ENCODE results near the gene TUBA1B. TPM values are rescaled to one million over a fixed set of nuclear protein-coding genes. Genes with fewer than 3 reads are reported as not detected.

Gene TUBA1B
- total RNA-seq, 1 experiment from 2014 or later = 793 TPM

- DNase-seq = no peak
- Mint-ChIP-seq H3K9me3 (ENCODE audit: low read depth, unreplicated experiment) (no peaks in the 10 kb centered on the region), H3K27me3 (ENCODE audit: unreplicated experiment) (no peaks in the 10 kb centered on the region), H3K36me3 (ENCODE audit: insufficient read depth, unreplicated experiment) (peaks cover 34% of the 10 kb centered on the region), H3K4me1 (ENCODE audit: low read depth, unreplicated experiment) (peaks cover 8% of the 10 kb centered on the region), H3K27ac (ENCODE audit: unreplicated experiment) (no peak overlapping the region), H3K4me3 (ENCODE audit: low read depth, unreplicated experiment) (no peak overlapping the region)
- CTCF ChIA-PET = no interaction called here
- no peak for TF ChIP-seq CTCF (IDR thresholded peaks at IDR 0.05; ENCODE audit: unreplicated experiment)
- BruUV-seq (replicated peaks) = no TSS peak
- intact Hi-C loops (cut with micrococcal nuclease; ENCODE audit: unreplicated experiment) = loop anchor here (2.0 kb wide), 1 partner anchor 101 kb away; no protein-coding TSS in a partner anchor
Observed at GRCh38 chr12:49133590-49133989, 2.4 kb upstream of the TUBA1B start.

GRCh38 chr12:49133014-49133413, 1.8 kb upstream of the TUBA1B start:
- peaks cover 34% of the 10 kb centered on the region for H3K36me3 Mint-ChIP-seq (ENCODE audit: insufficient read depth, unreplicated experiment)
- no TSS peak for BruUV-seq (replicated peaks)
- H3K4me3 Mint-ChIP-seq (ENCODE audit: low read depth, unreplicated experiment) = peak overlapping the region; percentile 86
- no peak for TF ChIP-seq CTCF (IDR thresholded peaks at IDR 0.05; ENCODE audit: unreplicated experiment)
- H3K27ac Mint-ChIP-seq (ENCODE audit: unreplicated experiment) = no peak overlapping the region
- CTCF ChIA-PET = interaction anchor here (0.7 kb wide), 1 partner anchor 605 kb away, joined by 4 read pairs; no protein-coding TSS in a partner anchor
- DNase-seq = no peak
- intact Hi-C loops (cut with micrococcal nuclease; ENCODE audit: unreplicated experiment) = loop anchor here (2.0 kb wide), 1 partner anchor 102 kb away; no protein-coding TSS in a partner anchor
- H3K9me3 Mint-ChIP-seq (ENCODE audit: low read depth, unreplicated experiment) = no peaks in the 10 kb centered on the region
- peaks cover 8% of the 10 kb centered on the region for H3K4me1 Mint-ChIP-seq (ENCODE audit: low read depth, unreplicated experiment)
- no peaks in the 10 kb centered on the region for H3K27me3 Mint-ChIP-seq (ENCODE audit: unreplicated experiment)

GRCh38 chr12:49131894-49132461, 783 bp upstream of the TUBA1B start:
- H3K27ac Mint-ChIP-seq (ENCODE audit: unreplicated experiment) = peak overlapping the region; percentile 91
- BruUV-seq (replicated peaks) = TSS peak; percentile 73
- H3K27me3 Mint-ChIP-seq (ENCODE audit: unreplicated experiment) = no peaks in the 10 kb centered on the region
- CTCF ChIA-PET = interaction anchor here (0.5 to 1.9 kb wide), 4 partner anchors 42 to 319 kb away, joined by 3 to 12 read pairs (median 5); no protein-coding TSS in a partner anchor
- H3K36me3 Mint-ChIP-seq (ENCODE audit: insufficient read depth, unreplicated experiment) = peaks cover 37% of the 10 kb centered on the region
- DNase-seq = no peak
- intact Hi-C loops (cut with micrococcal nuclease; ENCODE audit: unreplicated experiment) = loop anchor here (2.0 kb wide), 1 partner anchor 103 kb away; no protein-coding TSS in a partner anchor
- H3K4me3 Mint-ChIP-seq (ENCODE audit: low read depth, unreplicated experiment) = peak overlapping the region; percentile 86
- peaks cover 8% of the 10 kb centered on the region for H3K4me1 Mint-ChIP-seq (ENCODE audit: low read depth, unreplicated experiment)
- TF ChIP-seq CTCF (IDR thresholded peaks at IDR 0.05; ENCODE audit: unreplicated experiment) = no peak
- H3K9me3 Mint-ChIP-seq (ENCODE audit: low read depth, unreplicated experiment) = no peaks in the 10 kb centered on the region

GRCh38 chr12:49130151-49131050, 794 bp downstream of the TUBA1B start:
- TF ChIP-seq CTCF (IDR thresholded peaks at IDR 0.05; ENCODE audit: unreplicated experiment) = peak; percentile 72
- CTCF ChIA-PET = interaction anchor here (0.5 to 1.9 kb wide), 11 partner anchors 9 to 134 kb away, joined by 3 to 13 read pairs (median 4); partner anchors contain the start of genes RHEBL1, TUBA1A and TUBA1C
- intact Hi-C loops (cut with micrococcal nuclease; ENCODE audit: unreplicated experiment) = no loop called here
- Mint-ChIP-seq H3K4me1 (ENCODE audit: low read depth, unreplicated experiment) (peaks cover 8% of the 10 kb centered on the region), H3K27ac (ENCODE audit: unreplicated experiment) (peak overlapping the region; percentile 91), H3K36me3 (ENCODE audit: insufficient read depth, unreplicated experiment) (peaks cover 38% of the 10 kb centered on the region), H3K9me3 (ENCODE audit: low read depth, unreplicated experiment) (no peaks in the 10 kb centered on the region), H3K4me3 (ENCODE audit: low read depth, unreplicated experiment) (peak overlapping the region; percentile 86), H3K27me3 (ENCODE audit: unreplicated experiment) (no peaks in the 10 kb centered on the region)
- DNase-seq = peak; percentile 92
- no TSS peak for BruUV-seq (replicated peaks)
